GM18873 (cell line): ENCODE data around the gene CRACR2A.

ENCODE experiments used
- ATAC-seq: cut with Tn5 transposase; IDR thresholded peaks from one replicate; pipeline ENCODE4 v1.9.1; 2021; ENCODE audit warnings: mild to moderate bottlenecking, moderate library complexity, moderate number of reproducible peaks; ENCODE audit not compliant: unreplicated experiment, low FRiP score

The CRACR2A gene

DNA sequence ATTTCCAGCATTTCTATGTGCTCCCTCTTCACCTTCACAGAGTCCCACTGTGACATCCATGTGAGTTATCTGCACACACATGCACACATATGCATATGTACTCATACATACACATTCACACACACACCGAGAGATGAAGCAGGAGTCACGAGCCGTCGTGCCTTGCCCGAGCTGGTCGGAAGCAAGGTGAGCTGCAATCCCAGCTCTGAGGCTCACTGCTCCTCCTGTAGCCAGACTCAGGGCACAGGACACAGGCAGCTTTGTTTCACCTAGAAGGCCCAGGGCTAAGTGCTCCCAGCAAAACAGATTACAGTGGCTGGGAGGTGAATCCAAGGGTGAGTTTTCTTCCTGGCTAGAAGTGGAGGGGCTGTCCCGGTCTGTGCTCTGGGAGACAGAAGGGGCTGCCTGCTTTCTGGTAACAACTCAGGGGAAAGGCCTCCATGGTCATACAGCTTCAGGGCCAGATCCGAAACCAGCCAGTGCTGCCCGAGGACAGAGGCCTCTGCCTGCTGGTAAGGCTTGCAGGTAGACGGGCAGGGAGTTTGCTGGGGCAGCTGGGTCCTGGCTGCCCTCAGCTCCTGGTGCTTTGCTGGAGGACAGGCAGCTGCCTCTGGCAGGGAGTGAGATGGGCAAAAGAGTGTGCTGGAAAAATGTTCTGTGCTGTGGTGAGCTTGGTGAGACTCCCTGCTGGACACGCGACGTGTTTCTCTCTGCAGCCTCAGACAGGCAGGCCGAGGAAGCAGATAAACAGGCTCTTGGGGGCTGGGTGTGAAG, 123.7 kb downstream of the CRACR2A start:
- ATAC-seq = no peak

DNA sequence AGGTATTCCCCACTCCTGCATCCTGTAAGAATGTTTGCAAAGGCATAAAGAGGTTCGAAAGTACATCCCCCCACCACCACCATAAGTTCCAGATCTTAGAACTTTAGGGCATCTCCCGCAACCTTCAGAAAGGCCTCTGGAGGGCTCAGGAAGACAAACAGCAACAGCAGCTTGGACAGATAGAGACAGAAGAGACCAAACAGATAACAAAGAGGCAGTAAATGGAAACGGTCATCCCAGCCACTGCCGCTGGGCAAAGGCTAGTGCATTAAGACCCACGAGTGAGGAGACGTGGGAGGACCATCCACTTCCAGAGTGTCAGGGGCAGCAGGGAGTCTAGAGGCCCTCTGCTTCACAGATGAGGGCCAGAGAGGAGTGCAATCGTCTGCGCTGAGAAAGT, 124.3 kb downstream of the CRACR2A start:
- ATAC-seq = no peak

DNA sequence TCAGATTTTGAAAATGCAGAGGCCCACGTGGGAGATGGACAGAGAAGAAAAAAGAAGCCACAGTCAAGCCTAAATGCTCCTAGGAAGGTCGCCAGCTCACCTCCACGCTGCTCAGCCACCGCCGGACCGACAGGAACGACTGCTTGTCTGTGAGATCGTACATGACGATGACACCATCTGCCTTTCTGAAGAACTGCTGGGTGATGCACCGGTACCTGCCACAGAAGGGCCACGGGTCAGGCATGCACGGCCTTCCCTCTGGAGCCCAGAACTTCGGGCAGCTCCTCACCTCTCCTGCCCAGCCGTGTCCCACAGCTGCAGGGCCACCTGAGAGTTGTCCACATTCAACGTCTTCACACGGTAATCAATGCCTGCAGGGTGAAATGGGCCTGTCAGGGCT, 125.6 kb downstream of the CRACR2A start:
- ATAC-seq = no peak

DNA sequence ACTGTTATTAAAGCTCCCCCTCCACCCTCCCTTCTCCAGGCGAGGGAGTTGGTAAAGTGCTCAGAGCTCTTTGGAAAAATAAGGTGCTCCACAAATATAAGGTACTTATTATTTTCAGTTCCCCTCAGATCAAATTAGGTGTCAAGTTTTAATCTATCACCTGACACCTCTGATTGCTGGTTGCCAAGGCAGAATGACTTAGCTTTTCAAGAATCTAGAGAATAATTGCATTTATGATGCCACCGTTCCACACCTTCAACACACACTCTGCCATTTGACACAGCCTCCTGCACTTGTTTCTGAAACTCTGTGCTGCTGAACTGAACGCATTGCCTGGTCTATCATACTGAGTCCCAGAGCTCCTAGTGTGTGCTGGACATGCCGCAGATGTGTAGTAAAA, 128.6 kb downstream of the CRACR2A start:
- no peak for ATAC-seq

DNA sequence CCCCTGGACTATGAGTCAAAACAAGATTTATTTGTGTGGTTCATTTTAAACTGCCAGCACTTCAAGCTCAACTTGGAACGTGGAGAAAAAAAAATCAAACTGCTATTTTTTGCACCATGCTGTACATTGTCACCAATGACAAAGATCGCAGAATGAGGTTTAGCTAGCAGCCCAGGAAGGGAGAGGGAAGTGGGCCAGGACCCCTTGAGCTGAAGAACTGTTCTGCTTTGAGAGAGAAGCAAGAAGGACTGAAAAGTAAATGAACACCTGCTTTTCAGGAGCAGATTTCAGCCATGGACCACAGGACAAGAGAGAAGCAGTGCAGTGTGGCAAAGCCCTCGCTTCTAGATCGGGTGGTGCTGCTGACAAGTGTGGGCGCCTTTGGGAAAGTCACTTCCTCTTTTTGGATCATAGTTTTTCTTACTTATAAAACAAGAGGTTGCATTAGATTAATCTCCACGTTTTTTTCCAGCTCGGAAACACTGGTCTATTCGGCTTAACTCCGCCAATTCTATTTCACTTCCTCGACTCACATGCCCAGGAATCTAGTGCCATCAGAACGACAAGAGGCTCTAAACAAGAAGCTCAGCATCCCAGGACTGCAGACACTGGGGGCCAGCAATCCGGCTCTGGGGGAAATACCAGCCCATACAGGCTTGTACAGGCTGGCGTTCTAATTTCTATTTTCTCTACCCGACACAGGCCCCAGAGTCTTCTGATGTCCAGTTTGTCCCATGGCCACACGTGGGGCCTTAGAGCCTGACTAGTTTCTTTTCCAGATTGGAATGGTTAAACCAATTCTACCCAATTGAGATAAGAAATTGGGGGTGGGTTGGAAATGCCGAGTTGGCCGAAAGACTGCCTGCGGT, 129.9 kb downstream of the CRACR2A start:
- no peak for ATAC-seq

DNA sequence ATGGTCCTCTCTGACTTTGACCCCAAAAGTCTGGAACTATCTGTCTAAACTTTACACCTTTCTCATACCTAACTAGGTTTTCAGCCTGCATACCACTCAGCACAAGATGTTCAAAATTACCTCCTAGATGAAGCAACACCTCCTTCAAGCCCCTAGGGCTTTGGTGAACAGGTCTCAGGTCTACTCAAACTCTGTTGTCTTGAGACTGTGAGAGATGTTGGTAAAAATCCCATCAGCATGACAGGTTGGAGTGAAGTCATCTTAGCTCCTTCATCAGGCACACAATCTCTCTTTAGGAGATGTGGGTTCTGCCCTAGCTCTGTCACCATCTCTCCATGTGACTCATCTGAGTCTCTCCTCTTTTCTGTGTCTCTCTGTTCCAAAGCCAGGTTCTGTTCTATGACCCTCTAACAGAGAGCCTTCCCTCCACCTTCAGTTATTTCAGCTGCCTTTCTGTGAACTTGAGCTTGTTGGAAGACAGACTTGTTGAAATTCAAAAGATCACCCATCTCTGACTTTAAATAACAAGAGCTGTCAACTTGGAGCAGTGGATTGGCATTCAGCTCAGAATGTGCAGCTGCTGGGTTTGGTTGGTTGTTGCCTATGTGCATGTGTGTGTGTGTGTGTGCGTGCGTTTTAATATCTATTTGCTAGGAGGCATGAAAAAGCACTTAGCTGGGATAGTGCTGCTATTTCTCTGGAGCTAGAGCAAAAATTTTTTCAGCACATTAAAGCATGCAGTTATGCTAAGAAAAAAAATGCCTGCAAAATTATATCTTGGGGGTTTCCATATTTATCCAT, 130.7 kb downstream of the CRACR2A start:
- ATAC-seq = no peak

DNA sequence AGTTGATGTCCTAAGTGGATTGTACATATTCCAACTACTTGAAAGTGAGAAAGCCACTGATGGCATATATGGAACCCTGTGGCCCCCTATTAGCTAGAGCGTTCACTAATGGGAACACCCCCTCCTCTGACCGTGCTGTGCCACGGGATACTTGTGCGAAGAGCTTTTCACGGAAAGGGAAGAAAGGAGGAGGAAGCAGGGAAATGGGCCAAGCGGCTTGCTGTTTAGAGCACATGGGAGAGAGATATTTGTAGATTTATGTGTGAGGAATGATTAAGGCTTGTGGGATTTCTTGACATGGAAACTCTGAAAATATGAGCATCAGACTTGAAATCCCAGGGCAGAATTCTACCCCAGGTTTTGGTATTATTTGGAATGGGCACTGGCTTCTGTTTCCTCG, 132.1 kb downstream of the CRACR2A start:
- ATAC-seq = no peak

DNA sequence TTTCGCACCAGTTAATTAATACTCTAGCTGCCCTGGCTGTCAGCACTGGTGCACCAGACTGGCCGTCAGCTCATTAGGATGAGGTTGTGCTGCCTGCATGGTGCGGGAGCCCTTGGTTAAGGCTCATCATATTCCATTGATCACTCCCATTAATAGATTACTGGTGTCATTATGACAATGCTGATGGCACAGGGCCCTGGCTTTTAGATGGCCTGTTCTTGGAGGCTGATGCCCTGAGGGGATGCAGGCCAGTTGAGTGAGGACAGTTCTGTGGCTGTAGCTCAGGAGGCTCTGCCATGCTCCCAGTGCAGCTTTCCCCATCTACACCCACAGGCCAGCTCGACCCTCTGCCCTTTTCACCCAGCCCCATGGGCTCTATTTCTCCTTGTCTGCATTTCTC, 135.3 kb downstream of the CRACR2A start:
- ATAC-seq = no peak

DNA sequence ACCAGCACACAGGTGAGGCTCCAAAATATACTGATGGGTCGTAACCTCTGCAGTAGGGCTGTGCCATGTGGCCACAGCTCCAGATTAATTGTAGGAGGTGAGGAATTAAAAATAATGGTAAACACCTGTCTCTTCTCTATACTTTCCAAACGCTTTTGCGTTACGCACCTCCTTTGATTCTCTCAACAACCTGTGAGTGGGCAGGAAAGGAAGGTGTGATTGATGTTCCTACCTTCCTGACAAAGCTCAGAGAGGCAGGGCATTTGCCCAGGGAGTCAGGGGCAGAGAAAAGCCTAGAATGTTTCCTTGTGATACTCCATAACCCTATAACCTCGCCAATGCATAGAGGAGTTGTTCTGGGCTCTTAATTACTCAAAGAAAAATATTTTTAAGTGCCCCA, 137.0 kb downstream of the CRACR2A start:
- ATAC-seq = no peak

DNA sequence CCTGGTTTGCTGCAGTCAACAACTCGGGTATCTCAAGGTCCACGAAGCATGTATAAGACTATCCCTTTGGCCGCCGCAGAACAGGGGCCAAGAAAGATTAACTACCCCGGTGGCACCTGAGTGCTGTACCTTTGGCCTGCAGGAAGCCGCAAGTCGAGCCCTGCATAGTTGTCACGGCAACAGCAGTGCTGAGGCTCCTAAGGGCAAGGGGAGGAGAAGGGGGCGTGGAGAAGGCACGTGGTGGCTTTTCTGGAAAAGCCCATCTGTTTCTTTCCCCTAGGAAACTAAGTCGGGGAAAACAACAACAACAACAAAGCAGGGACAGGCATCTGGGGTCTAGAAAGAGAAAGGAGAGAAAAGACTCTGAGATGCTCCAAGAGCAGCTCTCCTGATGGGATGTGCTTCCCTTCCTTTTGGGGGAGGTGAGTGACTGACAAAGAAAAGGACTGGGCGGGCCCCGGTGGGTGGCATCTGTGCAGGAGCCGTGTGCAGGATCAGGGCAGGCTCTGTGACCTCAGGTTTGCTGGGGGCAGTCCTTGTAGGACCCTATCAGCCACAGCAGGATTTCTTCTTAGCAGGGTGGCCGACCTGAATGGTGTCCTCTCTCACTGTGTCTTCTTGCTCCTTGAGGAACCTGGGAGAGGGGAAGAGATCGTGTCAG, 138.0 kb downstream of the CRACR2A start:
- ATAC-seq = no peak

DNA sequence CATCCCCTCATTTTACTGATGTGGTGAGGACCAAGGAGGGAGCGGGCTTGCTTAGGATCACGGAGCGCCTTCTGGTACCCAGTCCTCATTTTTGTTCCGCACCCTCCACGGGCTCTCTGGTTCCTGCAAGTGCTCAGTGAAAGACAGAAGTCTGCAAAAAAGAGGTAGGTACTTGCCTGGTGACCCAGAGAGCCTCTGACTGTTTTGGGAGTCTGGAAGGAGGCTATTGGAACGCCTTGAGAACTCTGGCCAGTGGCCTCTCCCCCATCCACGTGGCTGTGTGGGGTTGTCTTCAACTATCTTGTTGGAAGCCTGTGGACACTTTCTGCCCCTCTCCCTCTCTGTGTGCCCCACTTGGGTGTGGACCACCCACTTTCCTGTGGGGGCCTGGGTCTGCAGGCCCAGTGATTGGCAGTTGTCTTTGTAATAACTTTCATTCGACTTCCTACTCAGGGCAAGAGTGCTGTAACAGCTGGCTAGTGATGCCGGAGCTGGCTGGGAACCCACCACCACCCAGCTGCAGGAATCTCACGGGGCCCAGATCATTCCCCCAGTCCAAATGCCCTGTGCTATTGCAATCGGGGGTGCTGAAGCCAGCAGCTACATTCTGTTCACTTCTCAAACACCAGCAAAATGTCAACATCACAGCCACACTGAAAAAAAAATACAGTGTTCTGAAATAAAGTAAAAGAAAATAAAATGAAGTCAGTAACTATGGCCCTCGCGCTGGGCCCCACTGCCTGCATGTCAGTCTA, 139.1 kb downstream of the CRACR2A start:
- no peak for ATAC-seq

DNA sequence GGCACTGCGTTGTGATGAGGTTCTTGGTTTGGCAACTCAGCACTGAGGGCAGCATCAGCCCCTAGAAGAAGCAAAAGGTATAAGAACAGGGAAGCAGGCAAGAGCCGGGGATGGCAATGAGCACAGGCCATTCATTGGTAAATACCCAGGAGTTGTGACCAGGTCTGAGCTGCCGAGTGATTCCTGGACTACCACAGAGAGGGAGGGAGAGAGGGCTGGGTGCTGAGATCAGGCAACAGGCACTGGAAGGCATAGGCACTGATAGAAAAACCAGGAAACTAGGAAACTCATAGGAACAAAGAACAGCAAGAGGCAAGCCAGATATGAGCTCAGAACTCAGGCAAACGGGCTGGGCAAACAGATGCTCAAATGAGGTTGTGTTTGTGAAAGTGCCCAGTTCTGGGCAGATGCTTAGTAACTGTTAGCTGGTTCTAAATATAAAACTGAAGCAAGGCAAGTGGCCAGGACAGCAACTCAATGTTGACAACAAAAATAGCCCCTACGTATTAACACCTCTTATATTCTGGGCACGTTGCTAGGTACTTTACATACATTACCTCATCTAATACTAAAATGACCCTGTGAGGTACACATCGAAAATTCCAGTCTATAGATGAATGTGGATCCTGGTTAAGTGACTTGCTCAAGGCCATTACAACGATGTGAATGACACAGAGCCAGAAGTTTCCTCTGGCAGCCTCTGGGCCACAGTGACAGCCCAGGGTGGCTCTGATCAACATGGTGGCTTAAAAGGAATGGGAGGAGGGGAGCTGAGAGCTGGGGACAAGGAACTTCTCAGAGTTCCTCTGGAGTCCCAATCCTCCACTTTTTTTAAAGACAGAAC, 140.8 kb downstream of the CRACR2A start:
- ATAC-seq = no peak

DNA sequence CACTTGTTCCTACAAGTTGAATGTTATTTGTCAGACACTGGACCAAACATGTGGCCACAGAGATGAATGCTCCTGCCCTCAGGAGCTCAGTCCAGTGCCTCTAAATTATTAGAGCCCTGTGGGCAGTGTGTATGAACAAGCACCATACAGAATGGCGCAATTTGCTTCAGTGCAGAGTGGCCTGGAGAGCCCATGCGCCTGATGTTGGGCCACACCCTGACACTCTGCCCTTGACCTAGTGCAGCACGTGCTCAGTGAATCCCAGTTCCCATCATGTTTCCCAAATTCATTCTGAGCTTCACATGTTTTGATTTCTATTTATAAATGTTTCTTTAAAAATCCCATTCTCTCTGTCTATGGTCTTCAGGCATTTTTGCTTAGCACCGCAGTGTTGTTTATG, 145.1 kb downstream of the CRACR2A start:
- no peak for ATAC-seq

DNA sequence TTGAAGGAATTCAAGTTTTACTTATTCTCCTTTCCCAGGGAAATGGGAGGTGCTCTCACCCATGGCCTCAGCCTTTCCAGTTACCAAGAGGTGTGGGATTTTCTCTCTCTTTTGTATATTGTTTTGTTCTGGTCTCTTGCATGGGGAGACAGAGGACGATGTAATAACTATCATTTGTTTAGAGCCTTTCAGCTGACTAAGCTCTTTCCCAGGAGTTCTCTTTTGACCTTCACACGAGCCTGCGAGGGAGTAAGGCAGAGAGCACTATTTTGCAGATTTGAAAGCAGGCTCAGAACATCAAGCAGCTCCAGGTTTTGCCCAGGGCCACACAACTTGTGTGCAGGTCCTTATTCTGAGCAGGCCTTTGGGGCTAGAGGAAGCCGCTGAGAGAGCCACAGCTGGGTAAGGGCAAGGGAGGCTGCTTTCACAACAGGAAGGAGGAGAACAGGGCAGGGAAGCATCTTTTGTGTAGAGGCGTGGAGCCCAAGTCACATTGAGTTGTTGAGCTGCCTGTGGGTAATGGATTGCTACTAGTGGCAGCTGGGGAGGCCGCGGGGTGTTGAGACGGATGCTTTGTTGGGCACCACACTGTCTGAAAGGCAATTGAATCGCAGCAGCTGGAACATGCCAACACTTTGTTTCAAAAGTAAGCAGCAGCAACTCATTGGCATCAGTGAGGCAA, 145.7 kb downstream of the CRACR2A start:
- no peak for ATAC-seq

DNA sequence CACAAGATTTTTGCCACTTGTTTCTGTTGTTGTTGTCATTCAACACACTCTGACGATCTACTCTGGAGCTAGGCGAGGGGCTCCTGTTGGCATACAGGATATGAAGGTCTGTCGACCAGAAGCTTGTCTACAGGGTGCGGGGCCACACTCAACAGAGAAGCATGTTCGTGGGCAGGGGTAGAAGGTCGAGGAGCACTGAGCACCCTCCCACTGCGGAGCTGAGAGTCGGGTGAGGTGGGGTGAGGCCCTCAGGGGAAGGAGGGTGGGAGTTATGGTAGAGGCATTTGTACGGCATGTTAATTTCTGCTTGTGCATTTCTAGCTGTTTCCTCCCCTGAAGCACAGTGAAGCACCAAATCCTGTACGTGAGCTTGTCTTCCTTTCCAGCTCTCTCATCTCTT, 146.8 kb downstream of the CRACR2A start:
- no peak for ATAC-seq

DNA sequence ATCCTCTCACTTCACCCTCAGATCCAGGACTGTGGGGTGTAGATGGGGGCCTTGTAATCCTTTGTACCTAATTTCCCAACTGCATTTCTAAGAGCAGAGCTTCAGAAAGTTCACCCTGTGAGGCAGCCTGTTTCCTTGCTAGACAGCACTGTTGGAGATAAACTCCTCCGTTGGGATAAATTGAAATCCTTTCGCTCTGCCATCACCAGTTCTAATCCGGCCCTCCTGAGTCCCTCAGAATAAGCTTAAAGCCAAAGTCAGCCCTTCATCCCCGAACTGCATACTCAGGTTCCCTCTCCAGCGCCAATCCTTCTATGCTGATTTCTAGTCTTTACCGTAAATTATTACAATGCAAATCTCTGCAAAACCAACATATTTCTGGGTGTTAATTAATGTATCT, 147.2 kb downstream of the CRACR2A start:
- ATAC-seq = no peak

DNA sequence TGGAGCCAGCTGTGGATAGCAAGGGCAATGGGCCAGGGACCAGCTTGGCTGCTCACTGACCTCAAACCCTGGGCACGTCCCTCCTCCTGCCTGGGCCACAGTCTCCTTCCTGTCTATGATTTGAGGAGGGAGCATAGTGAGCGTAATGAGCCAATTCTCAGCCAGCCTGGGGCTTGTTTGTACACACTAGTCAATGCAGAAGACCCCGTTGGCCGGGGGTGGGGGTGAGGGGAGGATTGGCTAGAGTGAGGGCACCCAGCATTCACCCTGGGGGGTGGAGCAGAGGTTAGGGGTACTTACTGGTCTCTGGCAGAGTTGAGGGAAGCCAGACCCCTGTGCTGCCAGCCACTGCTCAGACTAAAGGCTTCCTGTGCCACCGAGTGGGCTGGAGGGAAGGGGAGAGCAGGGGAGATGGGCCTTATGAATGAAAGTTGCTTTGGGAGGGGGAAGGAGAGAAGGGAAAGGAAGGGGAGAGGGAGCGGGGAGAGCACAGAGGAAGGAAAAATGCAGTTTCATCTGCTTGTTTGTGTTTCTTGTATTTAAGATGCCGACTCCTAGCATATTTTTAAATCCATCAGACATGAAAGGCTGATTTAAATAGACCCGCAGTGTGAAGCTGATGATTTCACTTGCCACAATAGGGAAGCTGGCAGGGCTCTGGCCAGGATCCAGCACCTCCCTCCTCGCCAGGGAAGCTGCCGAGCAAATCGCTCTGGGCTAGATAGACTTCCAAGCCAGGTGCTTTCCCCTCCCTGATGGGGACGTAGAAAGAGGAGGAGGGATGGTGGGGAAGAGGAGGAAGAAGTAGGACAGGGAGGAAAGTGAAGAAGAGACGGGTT, 147.9 kb downstream of the CRACR2A start:
- ATAC-seq = no peak
